Measurements from ENCODE around the gene LILRB3. TPM values are rescaled to one million over a fixed set of nuclear protein-coding genes. Genes with fewer than 3 reads are reported as not detected.

The LILRB3 gene
- total and polyA plus RNA-seq, 4 donors: 23.0 to 282 (median 57.2) TPM

GRCh38 chr19:54169149-54169740 lies 53.6 kb downstream of the LILRB3 start:
- Histone ChIP-seq H3K4me1 (ENCODE audit: control insufficient read depth in 5 of 5, insufficient read depth in 5 of 5, low read length in 5 of 5) (peaks cover 0 to 4% (median 0%) of the 10 kb centered on the region in 5 donors), H3K9me3 (ENCODE audit: control insufficient read depth in 4 of 4, insufficient read depth in 3 of 4, low read length in 3 of 4) (no peaks in the 10 kb centered on the region), H3K9ac (ENCODE audit: insufficient read depth in 1 of 2, low read length in 2 of 2) (no peak overlapping the region), H3K27me3 (ENCODE audit: control insufficient read depth in 3 of 3, insufficient read depth in 3 of 3, low read length in 2 of 3) (peaks cover 0 to under 1% (median 0%) of the 10 kb centered on the region in 3 donors), H3K27ac (ENCODE audit: low read depth in 1 of 2, low read length in 1 of 2) (no peak overlapping the region), H3K4me3 (no peak overlapping the region), H3K36me3 (ENCODE audit: control insufficient read depth in 4 of 4, insufficient read depth in 4 of 4, low read length in 4 of 4) (no peaks in the 10 kb centered on the region)
- 86 to 89% methylated on average over 21 of the region's 21 CpGs for WGBS, 2 donors
- TF ChIP-seq CTCF (IDR thresholded peaks at IDR 0.05; ENCODE audit: control extremely low read depth, extremely low read depth): no peak
- no peak for DNase-seq
- ATAC-seq (ENCODE audit: insufficient read depth, low FRiP score): no peak

- Histone ChIP-seq H3K9me3 (ENCODE audit: control insufficient read depth in 4 of 4, insufficient read depth in 3 of 4, low read length in 3 of 4) (no peaks in the 10 kb centered on the region), H3K9ac (ENCODE audit: insufficient read depth in 1 of 2, low read length in 2 of 2) (no peak overlapping the region), H3K27ac (ENCODE audit: low read depth in 1 of 2, low read length in 1 of 2) (no peak overlapping the region), H3K4me3 (no peak overlapping the region), H3K36me3 (ENCODE audit: control insufficient read depth in 4 of 4, insufficient read depth in 4 of 4, low read length in 4 of 4) (no peaks in the 10 kb centered on the region), H3K4me1 (ENCODE audit: control insufficient read depth in 5 of 5, insufficient read depth in 5 of 5, low read length in 5 of 5) (peaks cover 0 to 5% (median 0%) of the 10 kb centered on the region in 5 donors), H3K27me3 (ENCODE audit: control insufficient read depth in 3 of 3, insufficient read depth in 3 of 3, low read length in 2 of 3) (peaks cover 0 to 2% (median 0%) of the 10 kb centered on the region in 3 donors)
- DNase-seq (peak; percentile 89 to 92 (median 91)), ATAC-seq (ENCODE audit: insufficient read depth, low FRiP score) (peak; percentile 83)
- WGBS, 2 donors: 28 to 30% methylated on average over 24 to 25 of the region's 25 CpGs
- peak; percentile 88 for TF ChIP-seq CTCF (IDR thresholded peaks at IDR 0.05; ENCODE audit: control extremely low read depth, extremely low read depth)
Observed at GRCh38 chr19:54168174-54168917, 54.5 kb downstream of the LILRB3 start.

Small RNA genes lying within 50 kb of the gene (small RNA-seq; reads per million reads assigned to genes)
- not detected for gene RNU6-1307P (ENCODE audit: low replicate concordance)

Other genes with a start within 250 kb of the LILRB3 start
- gene CACNG6, start 231.4 kb downstream of the LILRB3 start, total RNA-seq: 1 to 10 TPM; 4.1 to 8.6 TPM
- gene CACNG6, start 231.4 kb downstream of the LILRB3 start, polyA plus RNA-seq: 1 to 10 TPM; 2.4 to 3.4 TPM
- 1 to 10 TPM; 1.4 to 3.6 TPM for gene VSTM1, start 159.1 kb downstream of the LILRB3 start, total RNA-seq
- gene VSTM1, start 159.1 kb downstream of the LILRB3 start, polyA plus RNA-seq: 1 to 10 TPM in 1 of 2 donors, not detected in 1; 4.5 TPM
- under 1 TPM in 1 of 2 donors, not detected in 1; 0.71 TPM for gene TARM1, start 141.6 kb downstream of the LILRB3 start, total RNA-seq
- under 1 TPM in 1 of 2 donors, not detected in 1; 0.60 TPM for gene TARM1, start 141.6 kb downstream of the LILRB3 start, polyA plus RNA-seq
- 10 to 100 TPM in 1 of 2 donors, 1 to 10 TPM in 1; 4.4 to 77.4 TPM for gene OSCAR, start 122.2 kb downstream of the LILRB3 start, total RNA-seq
- 10 to 100 TPM; 25.8 to 73.0 TPM for gene OSCAR, start 122.2 kb downstream of the LILRB3 start, polyA plus RNA-seq
- gene NDUFA3, start 120.2 kb downstream of the LILRB3 start, total RNA-seq: 100 to 1,000 TPM in 1 of 2 donors, 10 to 100 TPM in 1; 12.8 to 137 TPM
- gene NDUFA3, start 120.2 kb downstream of the LILRB3 start, polyA plus RNA-seq: 100 to 1,000 TPM in 1 of 2 donors, 10 to 100 TPM in 1; 94.5 to 548 TPM
- gene TFPT, start 107.3 kb downstream of the LILRB3 start, total RNA-seq: 10 to 100 TPM; 12.1 to 25.5 TPM
- gene TFPT, start 107.3 kb downstream of the LILRB3 start, polyA plus RNA-seq: 10 to 100 TPM; 19.8 to 32.9 TPM
- gene PRPF31, start 107.3 kb downstream of the LILRB3 start, total RNA-seq: 10 to 100 TPM; 34.1 to 54.0 TPM
- gene PRPF31, start 107.3 kb downstream of the LILRB3 start, polyA plus RNA-seq: 10 to 100 TPM; 49.4 to 54.1 TPM
- 10 to 100 TPM; 23.5 to 40.4 TPM for gene CNOT3, start 85.2 kb downstream of the LILRB3 start, total RNA-seq
- 10 to 100 TPM; 26.5 to 31.2 TPM for gene CNOT3, start 85.2 kb downstream of the LILRB3 start, polyA plus RNA-seq
- 1 to 10 TPM; 3.8 to 8.5 TPM for gene LENG1, start 63.3 kb downstream of the LILRB3 start, total RNA-seq
- gene LENG1, start 63.3 kb downstream of the LILRB3 start, polyA plus RNA-seq: 10 to 100 TPM in 1 of 2 donors, 1 to 10 TPM in 1; 7.9 to 17.1 TPM
- gene TMC4, start 49.8 kb downstream of the LILRB3 start, total RNA-seq: 10 to 100 TPM; 40.8 to 81.0 TPM
- 10 to 100 TPM; 26.1 to 26.9 TPM for gene TMC4, start 49.8 kb downstream of the LILRB3 start, polyA plus RNA-seq
- gene MBOAT7, start 33.4 kb downstream of the LILRB3 start, total RNA-seq: 10 to 100 TPM; 54.0 to 92.6 TPM
- 100 to 1,000 TPM in 1 of 2 donors, 10 to 100 TPM in 1; 39.0 to 154 TPM for gene MBOAT7, start 33.4 kb downstream of the LILRB3 start, polyA plus RNA-seq
- 10 to 100 TPM; 44.5 to 65.8 TPM for gene TSEN34, start 31.7 kb downstream of the LILRB3 start, total RNA-seq
- 100 to 1,000 TPM in 1 of 2 donors, 10 to 100 TPM in 1; 38.0 to 102 TPM for gene TSEN34, start 31.7 kb downstream of the LILRB3 start, polyA plus RNA-seq
- gene RPS9, start 22.1 kb downstream of the LILRB3 start, total RNA-seq: 1,000 to 10,000 TPM; 1,423 to 2,363 TPM
- gene RPS9, start 22.1 kb downstream of the LILRB3 start, polyA plus RNA-seq: 1,000 to 10,000 TPM; 3,202 to 3,651 TPM
- 10 to 100 TPM in 1 of 2 donors, 1 to 10 TPM in 1; 5.3 to 25.0 TPM for gene LILRA6, start 19.8 kb upstream of the LILRB3 start, total RNA-seq
- gene LILRA6, start 19.8 kb upstream of the LILRB3 start, polyA plus RNA-seq: 10 to 100 TPM in 1 of 2 donors, 1 to 10 TPM in 1; 7.9 to 91.7 TPM
- gene LILRB5, start 34.3 kb upstream of the LILRB3 start, total RNA-seq: 1 to 10 TPM; 2.2 to 5.8 TPM
- gene LILRB5, start 34.3 kb upstream of the LILRB3 start, polyA plus RNA-seq: 1 to 10 TPM; 3.2 to 3.8 TPM
- 10 to 100 TPM in 1 of 2 donors, 1 to 10 TPM in 1; 9.1 to 44.7 TPM for gene LILRB2, start 58.1 kb upstream of the LILRB3 start, total RNA-seq
- 100 to 1,000 TPM in 1 of 2 donors, 10 to 100 TPM in 1; 11.0 to 202 TPM for gene LILRB2, start 58.1 kb upstream of the LILRB3 start, polyA plus RNA-seq
- gene LILRA5, start 90.2 kb upstream of the LILRB3 start, total RNA-seq: 10 to 100 TPM in 1 of 2 donors, 1 to 10 TPM in 1; 5.9 to 41.2 TPM
- 100 to 1,000 TPM in 1 of 2 donors, 10 to 100 TPM in 1; 11.2 to 262 TPM for gene LILRA5, start 90.2 kb upstream of the LILRB3 start, polyA plus RNA-seq
- 1 to 10 TPM in 1 of 2 donors, under 1 TPM in 1; 0.60 to 1.4 TPM for gene LILRA4, start 116.2 kb upstream of the LILRB3 start, total RNA-seq
- under 1 TPM; 0.08 to 0.46 TPM for gene LILRA4, start 116.2 kb upstream of the LILRB3 start, polyA plus RNA-seq
- gene LAIR1, start 141.9 kb upstream of the LILRB3 start, total RNA-seq: 100 to 1,000 TPM in 1 of 2 donors, 10 to 100 TPM in 1; 27.4 to 123 TPM
- gene LAIR1, start 141.9 kb upstream of the LILRB3 start, polyA plus RNA-seq: 100 to 1,000 TPM in 1 of 2 donors, 10 to 100 TPM in 1; 31.6 to 253 TPM
- under 1 TPM; 0.18 to 0.46 TPM for gene TTYH1, start 192.5 kb upstream of the LILRB3 start, total RNA-seq
- gene TTYH1, start 192.5 kb upstream of the LILRB3 start, polyA plus RNA-seq: under 1 TPM in 1 of 2 donors, not detected in 1; 0.05 TPM
- gene LENG8, start 226.2 kb upstream of the LILRB3 start, total RNA-seq: 100 to 1,000 TPM in 1 of 2 donors, 10 to 100 TPM in 1; 75.1 to 199 TPM
- gene LENG8, start 226.2 kb upstream of the LILRB3 start, polyA plus RNA-seq: 100 to 1,000 TPM in 1 of 2 donors, 10 to 100 TPM in 1; 86.4 to 139 TPM
- 10 to 100 TPM in 1 of 2 donors, 1 to 10 TPM in 1; 1.8 to 13.8 TPM for gene LENG9, start 240.8 kb upstream of the LILRB3 start, total RNA-seq
- gene LENG9, start 240.8 kb upstream of the LILRB3 start, polyA plus RNA-seq: 10 to 100 TPM in 1 of 2 donors, 1 to 10 TPM in 1; 4.6 to 11.9 TPM

All from lung (tissue), 13 donors.